LNCAP (cell line): ENCODE measurements around the gene C19orf53.

Experiments
- CTCF ChIP-seq: fragments of 450-650 bp; IDR thresholded peaks from 2 replicates; pipeline ENCODE4 v1.5.1; 2017; ENCODE audit warnings: mild to moderate bottlenecking

The C19orf53 gene

GRCh38 chr19:13738073-13738472 is 36.2 kb upstream of the C19orf53 start:
- TF ChIP-seq CTCF = no peak

GRCh38 chr19:13741893-13742292 is 32.4 kb upstream of the C19orf53 start:
- TF ChIP-seq CTCF = no peak

- no peak for TF ChIP-seq CTCF
These were observed 31.5 kb upstream of the C19orf53 start for GRCh38 chr19:13742756-13743155.

GRCh38 chr19:13744174-13744573 is 30.1 kb upstream of the C19orf53 start:
- TF ChIP-seq CTCF = no peak

DNA sequence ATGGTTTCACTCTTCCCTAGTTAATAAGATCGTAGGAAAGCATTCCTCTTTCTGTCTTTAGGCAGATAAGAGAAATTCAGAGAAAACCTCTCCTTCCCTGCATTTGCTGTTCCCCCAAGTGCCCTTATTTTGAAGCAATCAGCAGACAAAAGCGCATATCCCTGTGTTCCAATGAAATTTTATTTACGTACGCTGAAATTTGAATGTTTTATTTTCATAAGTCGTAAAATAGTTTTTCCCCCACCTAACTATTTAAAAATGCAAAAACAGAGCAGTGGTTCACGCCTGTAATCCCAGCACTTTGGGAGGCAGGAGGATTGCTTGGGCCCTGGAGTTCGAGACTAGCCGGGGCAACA is 27.2 kb upstream of the C19orf53 start:
- TF ChIP-seq CTCF = no peak

DNA sequence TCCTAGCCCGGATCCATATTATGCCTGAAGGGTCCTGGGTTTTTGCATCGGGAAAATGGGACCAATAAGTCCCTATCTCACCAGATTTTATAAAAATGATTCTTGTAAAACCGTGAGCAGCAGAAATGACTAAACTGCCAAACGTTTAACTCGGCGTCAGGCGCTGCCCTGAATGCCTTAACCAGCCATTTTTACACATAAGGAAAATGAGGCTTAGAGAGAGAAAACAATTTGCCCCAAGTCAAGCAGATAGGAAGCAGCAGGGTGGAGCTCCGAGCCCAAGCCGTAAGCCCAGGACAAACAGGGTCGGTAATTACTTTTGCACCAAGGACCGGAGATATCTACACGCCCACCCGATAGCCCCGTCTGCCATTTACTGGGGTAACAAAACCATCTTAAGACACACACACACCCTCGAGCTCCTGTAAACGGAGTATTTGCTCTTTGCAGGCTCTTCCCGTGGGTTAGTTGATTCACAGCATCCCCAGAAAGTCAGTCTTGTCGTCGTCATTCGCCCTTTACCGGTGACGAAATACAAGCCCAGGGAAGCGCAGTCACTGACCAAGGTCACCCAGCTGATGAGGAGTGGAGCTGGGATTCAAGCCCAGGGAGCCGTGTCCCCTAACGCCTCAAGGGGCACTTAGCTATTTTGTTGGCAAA is 26.0 kb upstream of the C19orf53 start:
- no peak for TF ChIP-seq CTCF

- TF ChIP-seq CTCF = no peak
These were observed 22.8 kb upstream of the C19orf53 start for GRCh38 chr19:13751436-13751835.

GRCh38 chr19:13756210-13756609 is 18.0 kb upstream of the C19orf53 start:
- no peak for TF ChIP-seq CTCF
